Panc1 (cell line): ENCODE results near the gene MACROD2. TPM values are rescaled to one million over a fixed set of nuclear protein-coding genes. Genes with fewer than 3 reads are reported as not detected.
"Not testable (repeated sequence)": the region's sequence is repeated elsewhere in the genome, so short reads cannot be mapped to it uniquely, and the experiment has no call there.

Experiments used
- ATAC-seq: fragments of 200-7000 bp; cut with Tn5 transposase; 2 replicates; pipeline ENCODE4 v1.9.1; 2020; ENCODE audit warnings: mild to moderate bottlenecking, moderate library complexity
- BruUV-seq: library from RNA; stranded (reverse); fragments of 400-500 nt; replicated peaks from 2 replicates; lab custom pipeline; 2021; lab: Mats Ljungman, UMichigan
- CTCF ChIA-PET: fragments of 300-600 bp; sonication (Branson Sonifier 250); formaldehyde crosslinking; loops from one replicate; lab custom pipeline; 2022; ENCODE audit warnings: antibody characterized with exemption; lab: Charles Lee
- POLR2A ChIA-PET: fragments of 300-600 bp; sonication (Branson Sonifier 250); formaldehyde crosslinking; loops from one replicate; lab custom pipeline; 2022; ENCODE audit warnings: antibody characterized with exemption; lab: Charles Lee
- DNase-seq: peaks from one replicate; pipeline ENCODE4 v3.0.0-alpha.2; 2010; ENCODE audit warnings: low read depth, low spot score
- H3K27ac ChIP-seq: 2 replicates; pipeline ENCODE4 v1.5.1; 2011; ENCODE audit warnings: mild to moderate bottlenecking, low read length, inconsistent platforms
- H3K27me3 ChIP-seq: fragments of 200-500 bp; sonication (Bioruptor generic); 2 replicates; pipeline ENCODE4 v1.6.0; 2014; ENCODE audit warnings: low read length, inconsistent platforms; ENCODE audit not compliant: control insufficient read depth, insufficient read depth
- H3K36me3 ChIP-seq: fragments of 200-500 bp; sonication (Bioruptor generic); 2 replicates; pipeline ENCODE4 v1.5.1; 2014; ENCODE audit warnings: inconsistent platforms, mild to moderate bottlenecking, low read length, moderate library complexity; ENCODE audit not compliant: control insufficient read depth, insufficient read depth
- H3K4me1 ChIP-seq: 2 replicates; pipeline ENCODE4 v1.5.1; 2011; ENCODE audit warnings: inconsistent platforms, mild to moderate bottlenecking, low read length, moderate library complexity; ENCODE audit not compliant: control insufficient read depth, insufficient read depth
- H3K4me3 ChIP-seq, 2 experiments: 2 replicates each; pipeline ENCODE4 v1.5.1; 2011 to 2012; ENCODE audit warnings: low read depth in 2 of 2, low read length in 2 of 2, mild to moderate bottlenecking in 2 of 2, inconsistent platforms in 1 of 2, moderate library complexity in 1 of 2
- H3K9me3 ChIP-seq: fragments of 200-500 bp; sonication (Bioruptor generic); 2 replicates; pipeline ENCODE4 v1.5.1; 2014; ENCODE audit warnings: low read depth, mild to moderate bottlenecking, inconsistent platforms, low read length, moderate library complexity; ENCODE audit not compliant: control insufficient read depth, insufficient read depth
- CTCF ChIP-seq: fragments of 450-650 bp; IDR thresholded peaks from 2 replicates; pipeline ENCODE4 v1.5.1; 2017; ENCODE audit warnings: mild to moderate bottlenecking
- POLR2AphosphoS5 ChIP-seq: IDR thresholded peaks from 2 replicates; pipeline ENCODE4 v1.6.1; 2012; ENCODE audit warnings: mild to moderate bottlenecking, low read depth, low read length, moderate library complexity
- REST ChIP-seq, 2 experiments: IDR thresholded peaks; 2 replicates each; pipeline ENCODE4 v1.6.1; 2011 to 2012; ENCODE audit warnings: low read depth in 2 of 2, control low read depth in 1 of 2, low read length in 1 of 2, mild to moderate bottlenecking in 1 of 2, moderate library complexity in 1 of 2; ENCODE audit not compliant: insufficient read depth in 1 of 2
- SIN3A ChIP-seq: IDR thresholded peaks from 2 replicates; pipeline ENCODE4 v1.6.1; 2012; ENCODE audit warnings: low read depth, mild to moderate bottlenecking, low read length, moderate library complexity, borderline replicate concordance; ENCODE audit not compliant: insufficient read depth
- TCF7L2 ChIP-seq: IDR thresholded peaks from 2 replicates; pipeline ENCODE4 v1.6.1; 2011; ENCODE audit warnings: mild to moderate bottlenecking, low read depth, low read length, inconsistent platforms
- in situ Hi-C: cut with HindIII; loops from 2 replicates; pipeline ENCODE4 v1.10.0; 2016; ENCODE audit warnings: low sequenced_read_pairs, low pct_unique_long_range_greater_than_20kb
- intact Hi-C: fragments of 100-400 bp; cut with micrococcal nuclease; formaldehyde crosslinking; loops from one replicate; pipeline ENCODE4 v1.10.0; 2022; ENCODE audit not compliant: unreplicated experiment
- total RNA-seq: library from RNA; stranded (reverse); gene quantifications from one replicate; pipeline ENCODE4 v1.2.1, GENCODE V29; 2021; ENCODE audit not compliant: unreplicated experiment

The MACROD2 gene
- total RNA-seq, 1 experiment from 2014 or later: 1.2 TPM

- TF ChIP-seq REST (IDR thresholded peaks at IDR 0.05; ENCODE audit: insufficient read depth in 1 of 2, low read depth in 2 of 2, low read length in 1 of 2) (no peak), TCF7L2 (no peak), CTCF (no peak), SIN3A (no peak), POLR2AphosphoS5 (no peak)
- no peaks in the 10 kb centered on the region for H3K9me3 ChIP-seq
- no peak overlapping the region for H3K27ac ChIP-seq
- H3K27me3 ChIP-seq: no peaks in the 10 kb centered on the region
- ChIA-PET POLR2A (no interaction called here), CTCF (no interaction called here)
- in situ Hi-C loops (no loop called here), intact Hi-C loops (no loop called here)
- no peak overlapping the region for H3K4me3 ChIP-seq
- no peak for ATAC-seq
- no peaks in the 10 kb centered on the region for H3K4me1 ChIP-seq
- no TSS peak for BruUV-seq
- DNase-seq: no peak
- no peaks in the 10 kb centered on the region for H3K36me3 ChIP-seq
These were observed 270.9 kb downstream of the MACROD2 start for GRCh38 chr20:14266246-14266645.

- POLR2A ChIA-PET, ATAC-seq, DNase-seq, BruUV-seq, H3K9me3 ChIP-seq, H3K4me1 ChIP-seq, intact Hi-C loops, H3K27me3 ChIP-seq, H3K27ac ChIP-seq, H3K36me3 ChIP-seq, H3K4me3 ChIP-seq, in situ Hi-C loops, CTCF ChIA-PET: not testable (repeated sequence)
These were observed 275.4 kb downstream of the MACROD2 start for GRCh38 chr20:14270751-14271150.

- no peak overlapping the region for H3K27ac ChIP-seq
- in situ Hi-C loops: no loop called here
- intact Hi-C loops: no loop called here
- H3K4me1 ChIP-seq: no peaks in the 10 kb centered on the region
- no peaks in the 10 kb centered on the region; the same call in 1 of the 2 replicates for H3K9me3 ChIP-seq
- H3K4me3 ChIP-seq: no peak overlapping the region
- CTCF ChIA-PET: no interaction called here
- ATAC-seq (no peak), DNase-seq (no peak)
- H3K27me3 ChIP-seq: no peaks in the 10 kb centered on the region
- POLR2A ChIA-PET: no interaction called here
- no TSS peak for BruUV-seq
- H3K36me3 ChIP-seq: no peaks in the 10 kb centered on the region
- TF ChIP-seq CTCF (no peak), REST (IDR thresholded peaks at IDR 0.05; ENCODE audit: insufficient read depth in 1 of 2, low read depth in 2 of 2, low read length in 1 of 2) (no peak), TCF7L2 (no peak), POLR2AphosphoS5 (no peak), SIN3A (no peak)
These were observed 286.8 kb downstream of the MACROD2 start for GRCh38 chr20:14282140-14282539.
